Endothelial cell of umbilical vein (primary cell): Measurements from ENCODE around the gene CCNY. TPM values are rescaled to one million over a fixed set of nuclear protein-coding genes. Genes with fewer than 3 reads are reported as not detected.

ENCODE experiments used
- BruUV-seq: library from RNA; stranded (reverse); fragments of 400-500 nt; replicated peaks from 2 replicates; lab custom pipeline; 2021; lab: Mats Ljungman, UMichigan
- CTCF ChIA-PET: fragments of 300-600, 350-600 bp; sonication (Branson Sonifier 250); formaldehyde crosslinking; loops from one replicate; lab custom pipeline; 2021; ENCODE audit warnings: antibody characterized with exemption, inconsistent platforms; lab: Charles Lee
- POLR2A ChIA-PET: fragments of 300-600, 350-600 bp; sonication (Branson Sonifier 250); formaldehyde crosslinking; loops from one replicate; lab custom pipeline; 2021; ENCODE audit warnings: antibody characterized with exemption, inconsistent platforms; lab: Charles Lee
- DNase-seq: peaks from one replicate; pipeline ENCODE4 v3.0.0-alpha.2; 2011; ENCODE audit warnings: low read depth, low spot score
- FAIRE-seq: peaks from 2 replicates; lab custom pipeline; 2011; peaks lifted over from hg19 to GRCh38; lab: Jason Lieb, UNC
- H2AFZ ChIP-seq: 2 replicates; pipeline ENCODE4 v1.6.0; 2012; ENCODE audit warnings: low read depth, low read length, control low read depth, inconsistent platforms
- H3K27ac ChIP-seq: 2 replicates; pipeline ENCODE4 v1.5.1; 2011; ENCODE audit warnings: low read depth, mild to moderate bottlenecking, control low read depth, low read length, moderate library complexity; ENCODE audit not compliant: insufficient read depth
- H3K27me3 ChIP-seq, 2 experiments: 2 replicates each; pipeline versions ENCODE4 v1.6.0 to v1.6.1; 2011; ENCODE audit warnings: low read length in 2 of 2, mixed read lengths in 1 of 2; ENCODE audit not compliant: control insufficient read depth in 2 of 2, insufficient read depth in 2 of 2
- H3K36me3 ChIP-seq, 2 experiments: 2 replicates in 1 of 2; 3 replicates in 1 of 2; pipeline ENCODE4 v1.5.1; 2011; ENCODE audit warnings: low read length in 2 of 2, mild to moderate bottlenecking in 1 of 2, moderate library complexity in 1 of 2; ENCODE audit not compliant: control insufficient read depth in 2 of 2, insufficient read depth in 2 of 2; ENCODE audit errors: extremely low read depth in 1 of 2
- H3K4me1 ChIP-seq: 3 replicates; pipeline ENCODE4 v1.5.1; 2011; ENCODE audit warnings: mild to moderate bottlenecking, low read length; ENCODE audit not compliant: control insufficient read depth, insufficient read depth; ENCODE audit errors: extremely low read depth
- H3K4me2 ChIP-seq: 2 replicates; pipeline ENCODE4 v1.6.1; 2011; ENCODE audit warnings: low read length, control low read depth, mixed read lengths; ENCODE audit not compliant: insufficient read depth
- H3K4me3 ChIP-seq, 3 experiments: fragments of 200-600 bp in 1 of 3; sonication (generic), shearing (Covaris generic) in 1 of 3; replicated peaks in 1 of 3; 2 replicates each; pipeline ENCODE4 v1.5.1; 2011 to 2016; ENCODE audit warnings: control low read depth in 3 of 3, low read length in 3 of 3, mild to moderate bottlenecking in 2 of 3, inconsistent platforms in 1 of 3, low read depth in 1 of 3, moderate library complexity in 1 of 3; ENCODE audit not compliant: insufficient read depth in 1 of 3
- H3K79me2 ChIP-seq: 2 replicates; pipeline ENCODE4 v1.6.0; 2012; ENCODE audit warnings: low read length, inconsistent platforms; ENCODE audit not compliant: control insufficient read depth, insufficient read depth
- H3K9ac ChIP-seq: replicated peaks from 2 replicates; pipeline ENCODE3; 2011; ENCODE audit warnings: low read length, control low read depth; ENCODE audit not compliant: insufficient read depth; ENCODE audit errors: extremely low read depth
- H3K9me1 ChIP-seq: replicated peaks from 3 replicates; pipeline ENCODE4 v1.6.0; 2011; ENCODE audit warnings: mild to moderate bottlenecking, low read length; ENCODE audit not compliant: control insufficient read depth, insufficient read depth; ENCODE audit errors: extremely low read depth
- H3K9me3 ChIP-seq: replicated peaks from 2 replicates; pipeline ENCODE4 v1.5.1; 2012; ENCODE audit warnings: low read length, inconsistent platforms; ENCODE audit not compliant: control insufficient read depth, insufficient read depth
- H4K20me1 ChIP-seq: replicated peaks from 2 replicates; pipeline ENCODE3; 2011; ENCODE audit warnings: mild to moderate bottlenecking, low read length; ENCODE audit not compliant: control insufficient read depth, insufficient read depth; ENCODE audit errors: extremely low read depth
- EZH2 ChIP-seq: IDR thresholded peaks from 2 replicates; pipeline ENCODE4 v1.6.1; 2012; ENCODE audit warnings: borderline replicate concordance, low read depth, mild to moderate bottlenecking, moderate library complexity, low read length, inconsistent platforms; ENCODE audit not compliant: severe bottlenecking
- FOS ChIP-seq: IDR thresholded peaks from 2 replicates; pipeline ENCODE4 v1.6.1; 2011; ENCODE audit warnings: mild to moderate bottlenecking, low read length, moderate library complexity, borderline replicate concordance; ENCODE audit not compliant: insufficient read depth
- GATA2 ChIP-seq: IDR thresholded peaks from 2 replicates; pipeline ENCODE4 v1.7.0; 2011; ENCODE audit warnings: low read depth, mild to moderate bottlenecking, moderate library complexity, mixed read lengths, low read length; ENCODE audit not compliant: insufficient read length, insufficient read depth
- JUN ChIP-seq: IDR thresholded peaks from 2 replicates; pipeline ENCODE4 v1.6.1; 2011; ENCODE audit warnings: borderline replicate concordance, low read depth; ENCODE audit not compliant: insufficient read length, insufficient read depth
- MYC ChIP-seq: IDR thresholded peaks from one replicate; pipeline ENCODE4 v1.6.1; 2011; ENCODE audit warnings: mild to moderate bottlenecking, low read depth, low read length
- POLR2A ChIP-seq: IDR thresholded peaks from 2 replicates; pipeline ENCODE4 v1.6.1; 2012; ENCODE audit warnings: low read depth, mild to moderate bottlenecking, control low read depth, low read length
- POLR2AphosphoS5 ChIP-seq: IDR thresholded peaks from 2 replicates; pipeline ENCODE4 v1.6.1; 2012; ENCODE audit warnings: low read depth, mild to moderate bottlenecking, control low read depth, low read length, moderate library complexity; ENCODE audit not compliant: insufficient read depth
- dilution Hi-C: fragments of 300-500 bp; cut with MboI; formaldehyde crosslinking; loops from one replicate; pipeline ENCODE4 v1.15.0; 2019; ENCODE audit warnings: low sequenced_read_pairs; ENCODE audit not compliant: extremely low pct_ligation_motif_present
- intact Hi-C: fragments of 100-400 bp; cut with micrococcal nuclease; formaldehyde crosslinking; loops from one replicate; pipeline ENCODE4 v1.10.0; 2022
- polyA plus RNA-seq, 4 experiments: library from polyadenylated mRNA; depleted of rRNA in 3 of 4; stranded (reverse) in 3 of 4; unstranded in 1 of 4; fragments of >200 nt; gene quantifications; 2 replicates each; pipeline versions ENCODE4 v1.2.1 to v1.2.3, GENCODE V29; 2011 to 2012; ENCODE audit warnings: missing spikeins in 1 of 4
- total RNA-seq: library from RNA; stranded (reverse); gene quantifications from 2 replicates; pipeline ENCODE4 v1.2.3, GENCODE V29; 2021
- TF ChIP-seq, protein P1 (sequence below), 2 donors: IDR thresholded peaks; 1 replicate in 1 of 2; 2 replicates in 1 of 2; pipeline ENCODE4 v1.5.1; 2011; ENCODE audit warnings: low read length in 2 of 2, mild to moderate bottlenecking in 2 of 2, moderate library complexity in 2 of 2, control low read depth in 1 of 2, inconsistent platforms in 1 of 2, low read depth in 1 of 2; ENCODE audit not compliant: insufficient read depth in 1 of 2; ENCODE audit errors: extremely low read depth in 1 of 2
- TF ChIP-seq, protein P2 (sequence below): IDR thresholded peaks from 2 replicates; pipeline ENCODE4 v1.6.1; 2011; ENCODE audit not compliant: insufficient read depth, insufficient read length

Gene CCNY
- total and polyA plus RNA-seq, 2 donors (not counting 3 experiments of a cell fraction or from before 2014, with no cell fraction given) = 61.5 to 107 TPM

DNA sequence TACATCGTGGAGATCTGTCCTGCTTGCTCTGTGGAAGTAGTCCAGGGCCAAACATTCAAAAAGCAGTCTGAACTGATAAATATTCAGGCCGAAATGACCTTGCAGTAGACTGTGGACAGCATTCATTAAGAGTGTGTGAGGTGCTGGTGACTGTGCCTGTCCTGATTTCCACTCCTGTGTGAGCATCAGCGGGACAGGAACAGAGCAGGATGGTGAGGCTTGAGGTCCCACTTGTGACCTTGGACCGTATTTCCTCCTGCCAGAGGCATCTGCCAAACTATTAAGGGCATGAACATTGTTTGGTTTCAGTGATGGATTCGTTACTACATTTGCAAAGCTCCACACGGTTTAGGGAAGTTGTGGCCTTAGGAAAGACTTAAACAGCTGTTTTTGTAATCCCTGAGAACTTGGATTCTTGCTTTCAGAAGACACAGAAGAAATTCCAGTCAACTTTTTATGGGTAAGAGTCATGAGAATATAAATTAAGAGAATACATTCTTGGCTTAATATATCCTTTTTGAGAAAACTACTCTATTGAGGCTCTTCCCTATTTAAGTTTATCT lies 32.8 kb downstream of the CCNY start:
- BruUV-seq = no TSS peak
- FAIRE-seq = peak; percentile 21

More for the DNA sequence above, 32.8 kb downstream of the CCNY start:
- Histone ChIP-seq H2AFZ (no peak overlapping the region), H3K36me3 (no peaks in the 10 kb centered on the region), H3K9ac (no peak overlapping the region), H3K27me3 (no peaks in the 10 kb centered on the region), H3K79me2 (peaks cover 95% of the 10 kb centered on the region), H3K27ac (peak overlapping the region; percentile 7), H3K4me3 (no peak overlapping the region), H4K20me1 (peaks cover 5% of the 10 kb centered on the region), H3K9me3 (no peaks in the 10 kb centered on the region), H3K9me1 (peaks cover 4% of the 10 kb centered on the region), H3K4me2 (no peak overlapping the region), H3K4me1 (peaks cover 37% of the 10 kb centered on the region)
- CTCF ChIA-PET = interaction anchor here (0.7 to 1.1 kb wide), 2 partner anchors 53 to 73 kb away, joined by 3 read pairs; no protein-coding TSS in a partner anchor
- dilution Hi-C loops (no loop called here), intact Hi-C loops (no loop called here)
- peak; percentile 46 for DNase-seq
- POLR2A ChIA-PET = no interaction called here
- TF ChIP-seq, protein P1, sequence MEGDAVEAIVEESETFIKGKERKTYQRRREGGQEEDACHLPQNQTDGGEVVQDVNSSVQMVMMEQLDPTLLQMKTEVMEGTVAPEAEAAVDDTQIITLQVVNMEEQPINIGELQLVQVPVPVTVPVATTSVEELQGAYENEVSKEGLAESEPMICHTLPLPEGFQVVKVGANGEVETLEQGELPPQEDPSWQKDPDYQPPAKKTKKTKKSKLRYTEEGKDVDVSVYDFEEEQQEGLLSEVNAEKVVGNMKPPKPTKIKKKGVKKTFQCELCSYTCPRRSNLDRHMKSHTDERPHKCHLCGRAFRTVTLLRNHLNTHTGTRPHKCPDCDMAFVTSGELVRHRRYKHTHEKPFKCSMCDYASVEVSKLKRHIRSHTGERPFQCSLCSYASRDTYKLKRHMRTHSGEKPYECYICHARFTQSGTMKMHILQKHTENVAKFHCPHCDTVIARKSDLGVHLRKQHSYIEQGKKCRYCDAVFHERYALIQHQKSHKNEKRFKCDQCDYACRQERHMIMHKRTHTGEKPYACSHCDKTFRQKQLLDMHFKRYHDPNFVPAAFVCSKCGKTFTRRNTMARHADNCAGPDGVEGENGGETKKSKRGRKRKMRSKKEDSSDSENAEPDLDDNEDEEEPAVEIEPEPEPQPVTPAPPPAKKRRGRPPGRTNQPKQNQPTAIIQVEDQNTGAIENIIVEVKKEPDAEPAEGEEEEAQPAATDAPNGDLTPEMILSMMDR (IDR thresholded peaks at IDR 0.05; ENCODE audit: extremely low read depth in 1 of 2, insufficient read depth in 1 of 2, low read depth in 1 of 2, low read length in 2 of 2) = no peak
- TF ChIP-seq POLR2A (no peak), GATA2 (no peak), JUN (no peak), FOS (no peak), POLR2AphosphoS5 (no peak), MYC (no peak), EZH2 (no peak)
- TF ChIP-seq, protein P2, sequence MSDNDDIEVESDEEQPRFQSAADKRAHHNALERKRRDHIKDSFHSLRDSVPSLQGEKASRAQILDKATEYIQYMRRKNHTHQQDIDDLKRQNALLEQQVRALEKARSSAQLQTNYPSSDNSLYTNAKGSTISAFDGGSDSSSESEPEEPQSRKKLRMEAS = no peak
